GM12878 (cell line): ENCODE results near the gene MYLIP. TPM values are rescaled to one million over a fixed set of nuclear protein-coding genes. Genes with fewer than 3 reads are reported as not detected.

Source experiments
- ATAC-seq: fragments of 200-7000 bp; cut with Tn5 transposase; 3 replicates; pipeline ENCODE4 v1.9.1; 2020; ENCODE audit warnings: mild to moderate bottlenecking, moderate library complexity
- BruUV-seq: library from RNA; stranded (reverse); fragments of 400-500 nt; replicated peaks from 2 replicates; lab custom pipeline; 2021; lab: Mats Ljungman, UMichigan
- CTCF ChIA-PET: fragments of 300-600 bp; sonication (Branson Sonifier 250); formaldehyde crosslinking; extraction: SDS; loops from one replicate; lab custom pipeline; 2021; ENCODE audit warnings: inconsistent platforms; lab: Yijun Ruan, JAX
- POLR2A ChIA-PET: fragments of 350-600 bp; formaldehyde crosslinking; extraction: SDS; loops from one replicate; lab custom pipeline; 2021; ENCODE audit warnings: inconsistent platforms; lab: Charles Lee
- RAD21 ChIA-PET: fragments of 300-600 bp; sonication (Branson Sonifier 250); formaldehyde crosslinking; loops from one replicate; lab custom pipeline; 2023; ENCODE audit warnings: antibody characterized with exemption; ENCODE audit not compliant: unreplicated experiment; lab: Charles Lee
- SMC1A ChIA-PET: fragments of 300-600 bp; sonication (Branson Sonifier 250); formaldehyde crosslinking; loops from one replicate; lab custom pipeline; 2023; ENCODE audit not compliant: unreplicated experiment, uncharacterized antibody; lab: Charles Lee
- DNase-seq: peaks from one replicate; pipeline ENCODE4 v3.0.0-alpha.2; 2011; ENCODE audit warnings: low read depth, low spot score
- FAIRE-seq: peaks from 3 replicates; lab custom pipeline; 2011; peaks lifted over from hg19 to GRCh38; lab: Jason Lieb, UNC
- H2AFZ ChIP-seq: 2 replicates; pipeline ENCODE4 v1.6.0; 2011; ENCODE audit warnings: low read depth, low read length, control low read depth; ENCODE audit not compliant: control insufficient read depth
- H3K27ac ChIP-seq: 2 replicates; pipeline ENCODE4 v1.5.1; 2011; ENCODE audit warnings: control low read depth; ENCODE audit not compliant: control insufficient read depth, insufficient read depth
- H3K27me3 ChIP-seq, 2 experiments: replicated peaks in 1 of 2; 2 replicates each; pipeline versions ENCODE4 v1.6.0 to v1.6.1; 2011; ENCODE audit warnings: low read length in 1 of 2; ENCODE audit not compliant: control insufficient read depth in 2 of 2, insufficient read depth in 2 of 2
- H3K36me3 ChIP-seq, 2 experiments: 2 replicates each; pipeline ENCODE4 v1.5.1; 2011; ENCODE audit warnings: low read length in 1 of 2; ENCODE audit not compliant: control insufficient read depth in 2 of 2, insufficient read depth in 2 of 2
- H3K4me1 ChIP-seq: 2 replicates; pipeline ENCODE4 v1.6.1; 2011; ENCODE audit warnings: mild to moderate bottlenecking, low read length, moderate library complexity, mixed read lengths; ENCODE audit not compliant: control insufficient read depth, insufficient read depth
- H3K4me2 ChIP-seq: 2 replicates; pipeline ENCODE4 v1.6.0; 2011; ENCODE audit warnings: control low read depth; ENCODE audit not compliant: control insufficient read depth, insufficient read depth
- H3K4me3 ChIP-seq: fragments of 200-600 bp; sonication (generic); 2 replicates; pipeline ENCODE4 v1.5.1; 2016
- H3K79me2 ChIP-seq: 2 replicates; pipeline ENCODE4 v1.6.0; 2011; ENCODE audit warnings: low read length; ENCODE audit not compliant: control insufficient read depth, insufficient read depth
- H3K9ac ChIP-seq: 2 replicates; pipeline ENCODE4 v1.8.0; 2011; ENCODE audit warnings: low read length, control low read depth, mixed read lengths; ENCODE audit not compliant: control insufficient read depth, insufficient read depth
- H3K9me3 ChIP-seq: replicated peaks from 3 replicates; pipeline ENCODE4 v1.5.1; 2011; ENCODE audit warnings: mild to moderate bottlenecking, low read length; ENCODE audit not compliant: control insufficient read depth, insufficient read depth
- H4K20me1 ChIP-seq: 2 replicates; pipeline ENCODE4 v1.6.0; 2011; ENCODE audit not compliant: control insufficient read depth, insufficient read depth
- BCL11A ChIP-seq: IDR thresholded peaks from 2 replicates; pipeline ENCODE4 v1.6.1; 2011; ENCODE audit warnings: low read depth, low read length
- CHD2 ChIP-seq: IDR thresholded peaks from 2 replicates; pipeline ENCODE4 v1.6.1; 2011; ENCODE audit warnings: low read depth, low read length, improper control_type of control experiment, borderline replicate concordance
- EED ChIP-seq: sonication (generic); IDR thresholded peaks from 2 replicates; pipeline ENCODE4 v1.6.1; 2016; ENCODE audit warnings: antibody characterized with exemption, low read depth
- ESRRA ChIP-seq: IDR thresholded peaks from 2 replicates; pipeline ENCODE4 v1.6.1; 2012; ENCODE audit warnings: mild to moderate bottlenecking, low read length, improper control_type of control experiment
- GATAD2B ChIP-seq: fragments of 450-650 bp; conservative IDR thresholded peaks from 2 replicates; pipeline ENCODE4 v1.6.1; 2017; ENCODE audit warnings: low read depth, mild to moderate bottlenecking, moderate library complexity
- HDAC6 ChIP-seq: fragments of 200-600 bp; sonication (generic); IDR thresholded peaks from one replicate; pipeline ENCODE4 v1.8.0; 2017; ENCODE audit warnings: antibody characterized with exemption; ENCODE audit not compliant: unreplicated experiment
- NFIC ChIP-seq: IDR thresholded peaks from 2 replicates; pipeline ENCODE4 v1.6.1; 2012; ENCODE audit warnings: low read depth, mild to moderate bottlenecking, inconsistent platforms, low read length, moderate library complexity
- RAD51 ChIP-seq: fragments of 450-650 bp; IDR thresholded peaks from 2 replicates; pipeline ENCODE4 v1.6.1; 2016; ENCODE audit warnings: moderate library complexity, mild to moderate bottlenecking, inconsistent platforms
- RB1 ChIP-seq: fragments of 450-650 bp; formaldehyde crosslinking; IDR thresholded peaks from 2 replicates; pipeline ENCODE4 v1.6.1; 2017; ENCODE audit warnings: mild to moderate bottlenecking, borderline replicate concordance
- in situ Hi-C: fragments of 300-500 bp; cut with MboI; formaldehyde crosslinking; loops from 9 replicates; pipeline ENCODE4 v1.14.3; 2018; ENCODE audit warnings: mixed read lengths
- intact Hi-C: fragments of 100-400 bp; cut with micrococcal nuclease; formaldehyde crosslinking; loops from one replicate; pipeline ENCODE4 v1.14.2; 2022; ENCODE audit not compliant: unreplicated experiment
- polyA plus RNA-seq, 11 experiments: library from polyadenylated mRNA; depleted of rRNA in 4 of 11; unstranded in 6 of 11; stranded (reverse) in 5 of 11; fragments of >200 nt; fragmentation: Nextera tagmentation in 4 of 11; fragmentation: Illumina TruSeq in 1 of 11; extraction: Ambion mirVana in 4 of 11; extraction: Trizol in 1 of 11; gene quantifications; 1 replicate in 1 of 11; 2 replicates in 10 of 11; pipeline versions ENCODE4 v1.2.1 to v1.2.3, GENCODE V29; 2011 to 2016; ENCODE audit warnings: inconsistent platforms in 2 of 11, missing spikeins in 2 of 11, low read depth in 1 of 11
- total RNA-seq, 4 experiments: library from RNA; depleted of rRNA in 3 of 4; stranded (reverse); fragments of >200 nt in 3 of 4; fragmentation: Illumina TruSeq in 1 of 4; extraction: Trizol in 1 of 4; gene quantifications; 2 replicates each; pipeline versions ENCODE4 v1.2.1 to v1.2.3, GENCODE V29; 2013 to 2021
- TF ChIP-seq, protein P1 (sequence below): fragments of 450-650 bp; IDR thresholded peaks from 2 replicates; pipeline ENCODE4 v1.6.1; 2017; ENCODE audit warnings: mild to moderate bottlenecking, moderate library complexity
- TF ChIP-seq, protein P2 (sequence below): fragments of 450-650 bp; IDR thresholded peaks from 2 replicates; pipeline ENCODE4 v1.6.1; 2017; ENCODE audit warnings: mild to moderate bottlenecking, low read depth, inconsistent platforms; ENCODE audit not compliant: poor library complexity, severe bottlenecking
- TF ChIP-seq, protein P3 (sequence below): fragments of 150-350 bp; IDR thresholded peaks from 2 replicates; pipeline ENCODE4 v1.6.1; 2014; ENCODE audit warnings: mild to moderate bottlenecking, low read depth, low read length
- TF ChIP-seq, protein P4 (sequence below): IDR thresholded peaks from 2 replicates; pipeline ENCODE4 v1.6.1; 2011; ENCODE audit warnings: borderline replicate concordance, low read depth, mild to moderate bottlenecking, moderate library complexity, low read length; ENCODE audit not compliant: insufficient read depth, poor library complexity, severe bottlenecking

The MYLIP gene
- total and polyA plus RNA-seq, 10 of the 15 experiments (the other 5 are each of a cell fraction or from before 2014, with no cell fraction given) = 5.3 to 123 (median 12.5) TPM

DNA sequence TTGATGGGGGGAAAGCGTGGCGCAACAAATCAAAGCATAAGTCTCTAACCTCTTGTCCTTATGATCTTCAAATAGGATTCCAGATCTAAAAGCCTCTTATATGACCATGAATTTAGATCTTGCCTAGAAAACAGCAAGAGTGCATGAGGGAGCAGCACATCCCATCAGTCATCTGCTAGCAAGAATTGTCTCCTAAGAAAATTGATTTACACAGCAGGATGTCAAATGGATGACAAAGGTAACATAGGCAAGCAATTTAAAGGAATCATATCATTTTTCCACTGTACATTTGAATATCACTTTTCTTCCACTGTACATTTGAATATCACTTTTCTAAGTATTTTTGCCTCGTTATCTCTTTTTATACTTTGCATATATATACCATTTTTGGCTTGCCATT is 7.5 kb upstream of the MYLIP start (continued):
- TF ChIP-seq, protein P1, sequence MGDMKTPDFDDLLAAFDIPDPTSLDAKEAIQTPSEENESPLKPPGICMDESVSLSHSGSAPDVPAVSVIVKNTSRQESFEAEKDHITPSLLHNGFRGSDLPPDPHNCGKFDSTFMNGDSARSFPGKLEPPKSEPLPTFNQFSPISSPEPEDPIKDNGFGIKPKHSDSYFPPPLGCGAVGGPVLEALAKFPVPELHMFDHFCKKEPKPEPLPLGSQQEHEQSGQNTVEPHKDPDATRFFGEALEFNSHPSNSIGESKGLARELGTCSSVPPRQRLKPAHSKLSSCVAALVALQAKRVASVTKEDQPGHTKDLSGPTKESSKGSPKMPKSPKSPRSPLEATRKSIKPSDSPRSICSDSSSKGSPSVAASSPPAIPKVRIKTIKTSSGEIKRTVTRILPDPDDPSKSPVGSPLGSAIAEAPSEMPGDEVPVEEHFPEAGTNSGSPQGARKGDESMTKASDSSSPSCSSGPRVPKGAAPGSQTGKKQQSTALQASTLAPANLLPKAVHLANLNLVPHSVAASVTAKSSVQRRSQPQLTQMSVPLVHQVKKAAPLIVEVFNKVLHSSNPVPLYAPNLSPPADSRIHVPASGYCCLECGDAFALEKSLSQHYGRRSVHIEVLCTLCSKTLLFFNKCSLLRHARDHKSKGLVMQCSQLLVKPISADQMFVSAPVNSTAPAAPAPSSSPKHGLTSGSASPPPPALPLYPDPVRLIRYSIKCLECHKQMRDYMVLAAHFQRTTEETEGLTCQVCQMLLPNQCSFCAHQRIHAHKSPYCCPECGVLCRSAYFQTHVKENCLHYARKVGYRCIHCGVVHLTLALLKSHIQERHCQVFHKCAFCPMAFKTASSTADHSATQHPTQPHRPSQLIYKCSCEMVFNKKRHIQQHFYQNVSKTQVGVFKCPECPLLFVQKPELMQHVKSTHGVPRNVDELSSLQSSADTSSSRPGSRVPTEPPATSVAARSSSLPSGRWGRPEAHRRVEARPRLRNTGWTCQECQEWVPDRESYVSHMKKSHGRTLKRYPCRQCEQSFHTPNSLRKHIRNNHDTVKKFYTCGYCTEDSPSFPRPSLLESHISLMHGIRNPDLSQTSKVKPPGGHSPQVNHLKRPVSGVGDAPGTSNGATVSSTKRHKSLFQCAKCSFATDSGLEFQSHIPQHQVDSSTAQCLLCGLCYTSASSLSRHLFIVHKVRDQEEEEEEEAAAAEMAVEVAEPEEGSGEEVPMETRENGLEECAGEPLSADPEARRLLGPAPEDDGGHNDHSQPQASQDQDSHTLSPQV = no peak
- TF ChIP-seq CHD2 (no peak), GATAD2B (no peak)

DNA sequence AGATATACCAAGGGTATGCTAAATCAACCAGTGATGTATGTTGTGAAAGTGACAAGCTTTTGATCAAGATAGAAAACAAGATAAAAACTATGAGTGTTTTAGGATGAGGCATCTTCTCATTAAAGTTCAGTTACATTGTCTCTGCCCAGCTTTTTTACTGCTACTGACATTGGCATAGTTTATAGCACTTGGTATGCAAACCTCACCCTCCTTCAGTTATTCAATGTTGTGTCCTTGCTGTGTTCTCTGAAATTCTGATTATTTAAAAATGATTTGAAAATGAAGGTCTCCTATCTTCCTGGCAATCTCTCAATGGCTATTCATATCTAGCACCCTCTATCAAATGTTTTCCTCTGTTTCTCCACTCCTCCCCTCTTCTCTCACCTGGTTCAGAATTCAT is 6.7 kb upstream of the MYLIP start:
- H3K4me3 ChIP-seq = no peak overlapping the region
- in situ Hi-C loops (no loop called here), intact Hi-C loops (no loop called here)
- H2AFZ ChIP-seq = no peak overlapping the region
- no peaks in the 10 kb centered on the region for H3K36me3 ChIP-seq
- no peaks in the 10 kb centered on the region; a peak in 2 of 4 replicates for H3K27me3 ChIP-seq
- H4K20me1 ChIP-seq = no peaks in the 10 kb centered on the region
- no peak overlapping the region for H3K27ac ChIP-seq
- RAD21 ChIA-PET = interaction anchor here (1.0 to 1.4 kb wide), 2 partner anchors 114 to 221 kb away, joined by 3 read pairs; no protein-coding TSS in a partner anchor
- DNase-seq (no peak), ATAC-seq (no peak), FAIRE-seq (no peak)
- POLR2A ChIA-PET = no interaction called here
- H3K9me3 ChIP-seq = no peaks in the 10 kb centered on the region
- BruUV-seq = no TSS peak
- no peak overlapping the region for H3K9ac ChIP-seq
- no peaks in the 10 kb centered on the region for H3K79me2 ChIP-seq
- SMC1A ChIA-PET = interaction anchor here (1.1 to 1.9 kb wide), 5 partner anchors 29 to 379 kb away, joined by 3 to 5 read pairs (median 3); no protein-coding TSS in a partner anchor
- CTCF ChIA-PET = interaction anchor here (1.2 to 1.6 kb wide), 2 partner anchors 91 to 185 kb away, joined by 3 to 4 read pairs; no protein-coding TSS in a partner anchor
- peaks cover 3% of the 10 kb centered on the region; the same call in 1 of the 2 replicates for H3K4me1 ChIP-seq
- H3K4me2 ChIP-seq = no peak overlapping the region
- no peak for TF ChIP-seq EED
- no peak for TF ChIP-seq NFIC
- TF ChIP-seq, protein P2, sequence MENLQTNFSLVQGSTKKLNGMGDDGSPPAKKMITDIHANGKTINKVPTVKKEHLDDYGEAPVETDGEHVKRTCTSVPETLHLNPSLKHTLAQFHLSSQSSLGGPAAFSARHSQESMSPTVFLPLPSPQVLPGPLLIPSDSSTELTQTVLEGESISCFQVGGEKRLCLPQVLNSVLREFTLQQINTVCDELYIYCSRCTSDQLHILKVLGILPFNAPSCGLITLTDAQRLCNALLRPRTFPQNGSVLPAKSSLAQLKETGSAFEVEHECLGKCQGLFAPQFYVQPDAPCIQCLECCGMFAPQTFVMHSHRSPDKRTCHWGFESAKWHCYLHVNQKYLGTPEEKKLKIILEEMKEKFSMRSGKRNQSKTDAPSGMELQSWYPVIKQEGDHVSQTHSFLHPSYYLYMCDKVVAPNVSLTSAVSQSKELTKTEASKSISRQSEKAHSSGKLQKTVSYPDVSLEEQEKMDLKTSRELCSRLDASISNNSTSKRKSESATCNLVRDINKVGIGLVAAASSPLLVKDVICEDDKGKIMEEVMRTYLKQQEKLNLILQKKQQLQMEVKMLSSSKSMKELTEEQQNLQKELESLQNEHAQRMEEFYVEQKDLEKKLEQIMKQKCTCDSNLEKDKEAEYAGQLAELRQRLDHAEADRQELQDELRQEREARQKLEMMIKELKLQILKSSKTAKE = no peak
- TF ChIP-seq RAD51 = no peak
- TF ChIP-seq RB1 = no peak
- TF ChIP-seq HDAC6 = no peak
- TF ChIP-seq BCL11A = no peak
- TF ChIP-seq ESRRA = no peak
- TF ChIP-seq, protein P3, sequence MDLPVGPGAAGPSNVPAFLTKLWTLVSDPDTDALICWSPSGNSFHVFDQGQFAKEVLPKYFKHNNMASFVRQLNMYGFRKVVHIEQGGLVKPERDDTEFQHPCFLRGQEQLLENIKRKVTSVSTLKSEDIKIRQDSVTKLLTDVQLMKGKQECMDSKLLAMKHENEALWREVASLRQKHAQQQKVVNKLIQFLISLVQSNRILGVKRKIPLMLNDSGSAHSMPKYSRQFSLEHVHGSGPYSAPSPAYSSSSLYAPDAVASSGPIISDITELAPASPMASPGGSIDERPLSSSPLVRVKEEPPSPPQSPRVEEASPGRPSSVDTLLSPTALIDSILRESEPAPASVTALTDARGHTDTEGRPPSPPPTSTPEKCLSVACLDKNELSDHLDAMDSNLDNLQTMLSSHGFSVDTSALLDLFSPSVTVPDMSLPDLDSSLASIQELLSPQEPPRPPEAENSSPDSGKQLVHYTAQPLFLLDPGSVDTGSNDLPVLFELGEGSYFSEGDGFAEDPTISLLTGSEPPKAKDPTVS = no peak
- TF ChIP-seq, protein P4, sequence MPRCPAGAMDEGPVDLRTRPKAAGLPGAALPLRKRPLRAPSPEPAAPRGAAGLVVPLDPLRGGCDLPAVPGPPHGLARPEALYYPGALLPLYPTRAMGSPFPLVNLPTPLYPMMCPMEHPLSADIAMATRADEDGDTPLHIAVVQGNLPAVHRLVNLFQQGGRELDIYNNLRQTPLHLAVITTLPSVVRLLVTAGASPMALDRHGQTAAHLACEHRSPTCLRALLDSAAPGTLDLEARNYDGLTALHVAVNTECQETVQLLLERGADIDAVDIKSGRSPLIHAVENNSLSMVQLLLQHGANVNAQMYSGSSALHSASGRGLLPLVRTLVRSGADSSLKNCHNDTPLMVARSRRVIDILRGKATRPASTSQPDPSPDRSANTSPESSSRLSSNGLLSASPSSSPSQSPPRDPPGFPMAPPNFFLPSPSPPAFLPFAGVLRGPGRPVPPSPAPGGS = no peak
